OCI-LY7 (cell line): ENCODE measurements around the gene GPC1.

Experiments
- CTCF ChIP-seq: fragments of 200-600 bp; sonication (generic); conservative IDR thresholded peaks from 2 replicates; pipeline ENCODE4 v1.5.1; 2014; ENCODE audit warnings: mild to moderate bottlenecking, antibody characterized with exemption, low read length, moderate library complexity, mixed read lengths
- EZH2phosphoT487 ChIP-seq: fragments of 200-600 bp; sonication (generic); IDR thresholded peaks from 2 replicates; pipeline ENCODE4 v1.6.1; 2018; ENCODE audit warnings: low read depth, borderline replicate concordance, mild to moderate bottlenecking, mixed run types, antibody characterized with exemption, low read length, moderate library complexity, mixed read lengths

GRCh38 chr2:240491483-240491882, 56.0 kb downstream of the GPC1 start:
- TF ChIP-seq CTCF (no peak), EZH2phosphoT487 (no peak)
